ENCODE measurements around the gene DVL1. TPM values are rescaled to one million over a fixed set of nuclear protein-coding genes. Genes with fewer than 3 reads are reported as not detected.

DVL1 gene
- total and polyA plus RNA-seq, 2 of the 13 experiments (the other 11 are each of a cell fraction or from before 2014, with no cell fraction given) = 30.8 to 60.4 TPM

DNA sequence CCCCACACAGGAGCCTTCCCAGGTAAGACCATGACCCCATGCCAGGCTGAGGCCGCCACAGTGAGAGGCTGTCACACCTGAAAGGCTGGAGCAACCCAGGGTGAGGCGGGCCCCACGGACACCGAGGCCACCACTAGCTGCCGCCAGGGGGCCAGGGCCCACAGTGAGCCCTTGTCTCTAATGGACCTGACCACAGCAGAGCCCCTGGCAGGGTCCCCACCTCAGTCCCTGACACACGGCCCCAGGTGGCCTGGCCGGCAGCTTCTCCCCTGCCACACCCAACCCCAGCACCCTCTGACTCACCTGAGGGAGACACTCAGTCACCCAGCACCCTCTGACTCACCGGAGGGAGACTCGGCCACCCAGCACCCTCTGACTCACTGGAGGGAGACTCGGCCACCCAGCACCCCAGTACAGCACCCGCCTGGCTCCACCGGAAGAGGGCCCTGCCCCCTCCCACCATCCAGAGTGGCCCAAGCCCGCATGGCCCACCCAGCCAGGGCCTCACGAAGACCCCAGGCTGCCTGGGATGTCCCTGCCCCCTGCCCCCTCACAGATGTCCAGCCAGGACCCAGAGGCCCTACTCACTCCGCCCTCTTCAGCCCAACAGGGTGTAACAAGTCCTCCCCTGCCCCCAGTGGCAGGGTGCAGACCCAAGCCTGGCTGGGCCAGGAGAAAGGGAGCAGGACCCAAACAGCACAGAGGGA lies 4.4 kb downstream of the DVL1 start (continued):
- TF ChIP-seq, protein P1, sequence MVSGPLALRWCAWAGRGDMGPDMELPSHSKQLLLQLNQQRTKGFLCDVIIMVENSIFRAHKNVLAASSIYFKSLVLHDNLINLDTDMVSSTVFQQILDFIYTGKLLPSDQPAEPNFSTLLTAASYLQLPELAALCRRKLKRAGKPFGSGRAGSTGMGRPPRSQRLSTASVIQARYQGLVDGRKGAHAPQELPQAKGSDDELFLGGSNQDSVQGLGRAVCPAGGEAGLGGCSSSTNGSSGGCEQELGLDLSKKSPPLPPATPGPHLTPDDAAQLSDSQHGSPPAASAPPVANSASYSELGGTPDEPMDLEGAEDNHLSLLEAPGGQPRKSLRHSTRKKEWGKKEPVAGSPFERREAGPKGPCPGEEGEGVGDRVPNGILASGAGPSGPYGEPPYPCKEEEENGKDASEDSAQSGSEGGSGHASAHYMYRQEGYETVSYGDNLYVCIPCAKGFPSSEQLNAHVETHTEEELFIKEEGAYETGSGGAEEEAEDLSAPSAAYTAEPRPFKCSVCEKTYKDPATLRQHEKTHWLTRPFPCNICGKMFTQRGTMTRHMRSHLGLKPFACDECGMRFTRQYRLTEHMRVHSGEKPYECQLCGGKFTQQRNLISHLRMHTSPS (CRISPR knock-in tag; IDR thresholded peaks at IDR 0.05; ENCODE audit: low read depth) = no peak
- TF ChIP-seq ZBTB38 (CRISPR knock-in tag; IDR thresholded peaks at IDR 0.05) (peak; percentile 33; the same call in 1 of the 2 replicates), ETV5 (CRISPR knock-in tag; IDR thresholded peaks at IDR 0.05; ENCODE audit: borderline replicate concordance) (no peak), SP1 (IDR thresholded peaks at IDR 0.05) (no peak), SP1 (CRISPR knock-in tag; IDR thresholded peaks at IDR 0.05) (peak; percentile 28; the same call in 1 of the 2 replicates), AKAP8 (CRISPR knock-in tag; IDR thresholded peaks at IDR 0.05) (0 out of 2 replicates have a peak, but pooled peaks have one; percentile 58), CAMTA2 (CRISPR knock-in tag; IDR thresholded peaks at IDR 0.05; ENCODE audit: borderline replicate concordance) (0 out of 2 replicates have a peak, but pooled peaks have one; percentile 24), TFDP1 (CRISPR knock-in tag; IDR thresholded peaks at IDR 0.05; ENCODE audit: borderline replicate concordance) (no peak), ZNF7 (CRISPR knock-in tag; IDR thresholded peaks at IDR 0.05) (no peak), KDM3A (CRISPR knock-in tag; IDR thresholded peaks at IDR 0.05; ENCODE audit: low read depth) (0 out of 2 replicates have a peak, but pooled peaks have one; percentile 35), SAP130 (CRISPR knock-in tag; IDR thresholded peaks at IDR 0.05; ENCODE audit: low read depth) (peak; percentile 38)
- TF ChIP-seq, protein P2, sequence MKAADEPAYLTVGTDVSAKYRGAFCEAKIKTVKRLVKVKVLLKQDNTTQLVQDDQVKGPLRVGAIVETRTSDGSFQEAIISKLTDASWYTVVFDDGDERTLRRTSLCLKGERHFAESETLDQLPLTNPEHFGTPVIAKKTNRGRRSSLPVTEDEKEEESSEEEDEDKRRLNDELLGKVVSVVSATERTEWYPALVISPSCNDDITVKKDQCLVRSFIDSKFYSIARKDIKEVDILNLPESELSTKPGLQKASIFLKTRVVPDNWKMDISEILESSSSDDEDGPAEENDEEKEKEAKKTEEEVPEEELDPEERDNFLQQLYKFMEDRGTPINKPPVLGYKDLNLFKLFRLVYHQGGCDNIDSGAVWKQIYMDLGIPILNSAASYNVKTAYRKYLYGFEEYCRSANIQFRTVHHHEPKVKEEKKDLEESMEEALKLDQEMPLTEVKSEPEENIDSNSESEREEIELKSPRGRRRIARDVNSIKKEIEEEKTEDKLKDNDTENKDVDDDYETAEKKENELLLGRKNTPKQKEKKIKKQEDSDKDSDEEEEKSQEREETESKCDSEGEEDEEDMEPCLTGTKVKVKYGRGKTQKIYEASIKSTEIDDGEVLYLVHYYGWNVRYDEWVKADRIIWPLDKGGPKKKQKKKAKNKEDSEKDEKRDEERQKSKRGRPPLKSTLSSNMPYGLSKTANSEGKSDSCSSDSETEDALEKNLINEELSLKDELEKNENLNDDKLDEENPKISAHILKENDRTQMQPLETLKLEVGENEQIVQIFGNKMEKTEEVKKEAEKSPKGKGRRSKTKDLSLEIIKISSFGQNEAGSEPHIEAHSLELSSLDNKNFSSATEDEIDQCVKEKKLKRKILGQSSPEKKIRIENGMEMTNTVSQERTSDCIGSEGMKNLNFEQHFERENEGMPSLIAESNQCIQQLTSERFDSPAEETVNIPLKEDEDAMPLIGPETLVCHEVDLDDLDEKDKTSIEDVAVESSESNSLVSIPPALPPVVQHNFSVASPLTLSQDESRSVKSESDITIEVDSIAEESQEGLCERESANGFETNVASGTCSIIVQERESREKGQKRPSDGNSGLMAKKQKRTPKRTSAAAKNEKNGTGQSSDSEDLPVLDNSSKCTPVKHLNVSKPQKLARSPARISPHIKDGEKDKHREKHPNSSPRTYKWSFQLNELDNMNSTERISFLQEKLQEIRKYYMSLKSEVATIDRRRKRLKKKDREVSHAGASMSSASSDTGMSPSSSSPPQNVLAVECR (CRISPR knock-in tag; IDR thresholded peaks at IDR 0.05; ENCODE audit: borderline replicate concordance) = peak; percentile 38; the same call in 1 of the 2 replicates
- TF ChIP-seq, protein P3, sequence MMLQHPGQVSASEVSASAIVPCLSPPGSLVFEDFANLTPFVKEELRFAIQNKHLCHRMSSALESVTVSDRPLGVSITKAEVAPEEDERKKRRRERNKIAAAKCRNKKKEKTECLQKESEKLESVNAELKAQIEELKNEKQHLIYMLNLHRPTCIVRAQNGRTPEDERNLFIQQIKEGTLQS (CRISPR knock-in tag; IDR thresholded peaks at IDR 0.05) = peak; percentile 41; the same call in 1 of the 2 replicates

All from HepG2 (cell line).